Spinal cord (tissue), 10 donors: ENCODE results near the gene PC. TPM values are rescaled to one million over a fixed set of nuclear protein-coding genes. Genes with fewer than 3 reads are reported as not detected.
"Not testable (repeated sequence)": the region's sequence is repeated elsewhere in the genome, so short reads cannot be mapped to it uniquely, and the experiment has no call there.

ENCODE experiments used
- DNase-seq, 6 donors: peaks; one replicate each; pipeline versions ENCODE4 v3.0.0 to v3.0.0-alpha.2; 2013 to 2015; ENCODE audit warnings: low spot score in 6 of 6, low read depth in 4 of 6
- H3K27ac ChIP-seq: one replicate; pipeline ENCODE4 v1.5.1; 2013; ENCODE audit warnings: low read depth, low read length, control low read depth
- H3K27me3 ChIP-seq: one replicate; pipeline ENCODE4 v1.6.1; 2013; ENCODE audit warnings: low read length; ENCODE audit not compliant: control insufficient read depth, insufficient read depth
- H3K36me3 ChIP-seq: one replicate; pipeline ENCODE4 v1.6.1; 2013; ENCODE audit warnings: low read length; ENCODE audit not compliant: control insufficient read depth, insufficient read depth
- H3K4me1 ChIP-seq: one replicate; pipeline ENCODE4 v1.6.1; 2013; ENCODE audit warnings: low read length; ENCODE audit not compliant: control insufficient read depth, insufficient read depth
- H3K4me3 ChIP-seq: one replicate; pipeline ENCODE4 v1.5.1; 2013; ENCODE audit warnings: low read depth, low read length, control low read depth
- H3K9me3 ChIP-seq: one replicate; pipeline ENCODE4 v1.6.1; 2013; ENCODE audit warnings: low read length; ENCODE audit not compliant: control insufficient read depth, insufficient read depth
- WGBS: methylation state at CpG from one replicate; pipeline ENCODE4 v1.1.5; 2013; ENCODE audit warnings: missing lambda C conversion rate; ENCODE audit not compliant: insufficient coverage; 5-methylcytosine and 5-hydroxymethylcytosine counted together
- polyA plus RNA-seq, 2 donors: library from polyadenylated mRNA; unstranded; fragments of 120-200 nt; gene quantifications; one replicate each; pipeline ENCODE4 v1.2.1, GENCODE V29; 2013; ENCODE audit not compliant: insufficient read length in 2 of 2
- total RNA-seq, 2 donors: library from RNA; depleted of rRNA in 1 of 2; stranded (reverse); fragments of 120-200 nt in 1 of 2; fragments of >200 nt in 1 of 2; gene quantifications; one replicate each; pipeline versions ENCODE4 v1.2.3 to v1.2.4, GENCODE V29; 2013 to 2014
- donor health status: healthy.

PC gene
- total and polyA plus RNA-seq, 4 donors = 33.9 to 71.8 (median 54.5) TPM

- Histone ChIP-seq H3K27ac (no peak overlapping the region), H3K4me1 (no peaks in the 10 kb centered on the region), H3K9me3 (no peaks in the 10 kb centered on the region), H3K4me3 (no peak overlapping the region), H3K36me3 (peaks cover 7% of the 10 kb centered on the region), H3K27me3 (no peaks in the 10 kb centered on the region)
- no peak for DNase-seq
- 86% methylated on average over 1 of the region's 4 CpGs for WGBS
Observed at GRCh38 chr11:66823700-66824099, 134.5 kb downstream of the PC start.

DNA sequence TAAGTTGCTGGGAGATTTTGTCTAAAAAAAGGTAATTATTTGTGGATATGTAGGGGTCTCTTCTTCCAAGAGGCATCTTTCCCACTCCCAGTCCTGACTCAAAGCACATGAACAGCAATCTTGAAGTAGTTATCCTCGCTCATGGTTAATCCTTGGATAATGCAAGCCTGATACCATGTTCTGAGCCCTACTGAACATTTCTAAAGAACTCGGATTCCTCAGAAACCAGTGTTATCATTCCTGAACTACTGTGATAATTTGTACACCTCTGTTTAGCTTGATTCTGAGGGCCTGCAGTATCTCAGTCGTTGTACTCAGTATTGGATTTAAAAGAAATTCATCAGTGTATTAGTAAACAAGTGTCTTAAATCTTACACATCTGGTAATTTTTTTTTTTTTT, 137.3 kb downstream of the PC start:
- no peak for DNase-seq
- H3K36me3 ChIP-seq = peaks cover 7% of the 10 kb centered on the region

DNA sequence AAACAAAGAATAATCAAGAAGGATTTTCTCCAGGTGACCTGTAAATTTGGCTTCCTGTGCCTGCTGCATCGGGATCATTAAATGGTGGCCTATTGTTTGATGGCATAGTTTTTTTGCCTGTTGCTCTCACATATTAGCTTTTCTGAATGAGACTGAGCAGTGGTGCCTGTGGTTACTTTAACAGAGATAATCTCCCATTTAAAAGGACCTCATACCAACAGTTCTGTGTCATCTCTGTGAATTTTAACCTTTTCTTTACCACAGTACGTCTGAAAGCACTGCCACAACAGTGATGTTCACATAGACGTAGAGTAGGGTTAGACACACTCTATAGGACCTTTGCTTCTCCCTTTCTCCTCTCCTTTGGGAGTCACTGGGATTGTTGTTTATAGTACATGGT, 137.8 kb downstream of the PC start:
- H3K4me3 ChIP-seq = no peak overlapping the region
- no peak overlapping the region for H3K27ac ChIP-seq
- peaks cover 7% of the 10 kb centered on the region for H3K36me3 ChIP-seq
- no peaks in the 10 kb centered on the region for H3K4me1 ChIP-seq
- no peaks in the 10 kb centered on the region for H3K9me3 ChIP-seq
- no peaks in the 10 kb centered on the region for H3K27me3 ChIP-seq
- no peak for DNase-seq
- WGBS = no CpG with 5 or more reads among the region's 3 CpGs

More for the DNA sequence above, 137.3 kb downstream of the PC start:
- H3K4me3 ChIP-seq = no peak overlapping the region
- 100% methylated on average over 1 of the region's 3 CpGs for WGBS
- H3K4me1 ChIP-seq = no peaks in the 10 kb centered on the region
- H3K27me3 ChIP-seq = no peaks in the 10 kb centered on the region
- no peaks in the 10 kb centered on the region for H3K9me3 ChIP-seq
- no peak overlapping the region for H3K27ac ChIP-seq

DNA sequence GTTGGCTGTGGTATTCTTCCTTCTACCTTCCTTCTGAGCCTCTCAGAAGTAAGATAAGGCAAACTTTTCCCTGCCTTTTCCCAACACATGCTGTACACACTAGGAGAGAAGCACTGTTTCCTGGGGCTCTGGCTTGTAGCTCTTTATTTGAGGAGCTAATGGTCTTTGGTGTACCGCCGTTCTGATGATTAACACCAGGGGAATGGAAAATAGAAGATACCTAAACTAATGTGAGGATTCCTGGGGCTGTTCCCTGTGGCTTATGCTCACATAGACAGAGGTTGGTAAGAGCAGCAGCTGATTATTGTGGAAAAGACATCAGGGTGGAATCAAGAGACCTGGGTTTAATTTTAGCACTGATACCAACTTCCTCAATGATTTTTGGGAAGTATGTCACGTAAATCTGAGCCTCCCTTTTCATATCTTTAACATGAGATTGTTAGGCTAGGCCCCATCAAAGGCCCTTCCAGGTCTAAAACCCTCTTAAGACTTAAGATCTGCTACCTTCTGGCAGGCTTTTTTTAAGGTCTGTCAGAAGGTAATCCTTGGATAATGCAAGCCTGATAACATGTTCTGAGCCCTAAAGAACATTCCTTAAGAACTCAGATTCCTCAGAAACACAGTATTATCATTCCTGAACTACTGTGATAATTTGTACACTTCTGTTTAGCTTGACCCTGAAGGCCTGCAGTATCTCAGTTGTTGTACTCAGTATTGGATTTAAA, 139.8 kb downstream of the PC start:
- Histone ChIP-seq H3K27me3 (no peaks in the 10 kb centered on the region), H3K9me3 (no peaks in the 10 kb centered on the region), H3K4me1 (no peaks in the 10 kb centered on the region), H3K4me3 (no peak overlapping the region), H3K27ac (no peak overlapping the region), H3K36me3 (peaks cover 10% of the 10 kb centered on the region)
- 83% methylated on average over 1 of the region's 3 CpGs for WGBS
- DNase-seq = no peak

DNA sequence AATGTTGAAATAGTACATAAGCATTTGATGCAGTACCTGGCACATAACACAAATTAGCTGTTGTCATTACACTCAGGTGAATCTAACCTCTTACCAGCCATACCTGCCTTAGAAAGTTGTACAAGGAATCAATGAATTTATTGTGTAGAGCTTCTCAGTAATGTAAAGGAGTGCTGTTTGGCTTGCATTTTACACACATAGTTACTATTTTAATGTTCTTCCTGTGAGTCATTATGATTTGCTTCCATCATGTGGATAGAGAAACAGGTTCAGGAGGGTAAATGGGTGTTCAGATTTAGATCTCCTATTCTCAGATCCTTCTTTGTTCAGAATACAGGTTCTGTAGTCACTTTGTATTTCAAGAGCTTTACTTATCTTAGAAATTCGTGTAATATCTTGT, 142.5 kb downstream of the PC start:
- H3K4me1 ChIP-seq = no peaks in the 10 kb centered on the region
- no peaks in the 10 kb centered on the region for H3K9me3 ChIP-seq
- H3K27me3 ChIP-seq = no peaks in the 10 kb centered on the region
- H3K4me3 ChIP-seq = no peak overlapping the region
- WGBS = no CpG with 5 or more reads among the region's 1 CpG
- no peak overlapping the region for H3K27ac ChIP-seq
- peaks cover 7% of the 10 kb centered on the region for H3K36me3 ChIP-seq
- DNase-seq = no peak

DNA sequence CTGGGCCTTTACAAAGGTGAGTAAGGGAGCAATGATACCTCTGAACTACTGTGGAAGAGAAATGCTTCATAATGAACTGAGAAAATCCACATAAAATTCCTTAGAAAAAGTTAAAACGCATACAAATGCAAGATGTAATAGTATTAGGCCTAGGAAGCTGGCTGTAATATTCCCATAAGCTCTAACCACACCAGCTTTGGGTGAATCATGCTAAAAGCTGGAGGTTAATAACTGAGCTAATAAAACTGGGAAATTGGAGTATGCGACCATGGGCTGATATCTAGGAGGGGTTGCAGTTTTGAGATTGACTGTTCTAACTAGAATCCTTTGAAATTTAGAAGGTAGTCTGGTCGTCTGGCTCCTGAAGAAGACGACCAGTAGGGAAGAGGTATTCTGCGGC, 143.5 kb downstream of the PC start:
- DNase-seq = no peak
- Histone ChIP-seq H3K27me3 (no peaks in the 10 kb centered on the region), H3K9me3 (no peaks in the 10 kb centered on the region), H3K4me1 (no peaks in the 10 kb centered on the region), H3K27ac (no peak overlapping the region), H3K36me3 (peaks cover 7% of the 10 kb centered on the region), H3K4me3 (no peak overlapping the region)
- 98% methylated on average over 4 of the region's 5 CpGs for WGBS

GRCh38 chr11:66810576-66811185, 147.5 kb downstream of the PC start:
- no peak overlapping the region for H3K27ac ChIP-seq
- no peak overlapping the region for H3K4me3 ChIP-seq
- DNase-seq = no peak
- H3K4me1 ChIP-seq = no peaks in the 10 kb centered on the region
- H3K36me3 ChIP-seq = peaks cover 9% of the 10 kb centered on the region
- H3K9me3 ChIP-seq = no peaks in the 10 kb centered on the region
- WGBS = no CpG with 5 or more reads among the region's 1 CpG
- no peaks in the 10 kb centered on the region for H3K27me3 ChIP-seq

- no peak for DNase-seq
- no peaks in the 10 kb centered on the region for H3K4me1 ChIP-seq
- H3K27ac ChIP-seq = no peak overlapping the region
- H3K36me3 ChIP-seq = peaks cover 13% of the 10 kb centered on the region
- no peak overlapping the region for H3K4me3 ChIP-seq
- no peaks in the 10 kb centered on the region for H3K9me3 ChIP-seq
- H3K27me3 ChIP-seq = no peaks in the 10 kb centered on the region
- WGBS = 100% methylated on average over 2 of the region's 3 CpGs
Observed at GRCh38 chr11:66809592-66809991, 148.6 kb downstream of the PC start.

DNA sequence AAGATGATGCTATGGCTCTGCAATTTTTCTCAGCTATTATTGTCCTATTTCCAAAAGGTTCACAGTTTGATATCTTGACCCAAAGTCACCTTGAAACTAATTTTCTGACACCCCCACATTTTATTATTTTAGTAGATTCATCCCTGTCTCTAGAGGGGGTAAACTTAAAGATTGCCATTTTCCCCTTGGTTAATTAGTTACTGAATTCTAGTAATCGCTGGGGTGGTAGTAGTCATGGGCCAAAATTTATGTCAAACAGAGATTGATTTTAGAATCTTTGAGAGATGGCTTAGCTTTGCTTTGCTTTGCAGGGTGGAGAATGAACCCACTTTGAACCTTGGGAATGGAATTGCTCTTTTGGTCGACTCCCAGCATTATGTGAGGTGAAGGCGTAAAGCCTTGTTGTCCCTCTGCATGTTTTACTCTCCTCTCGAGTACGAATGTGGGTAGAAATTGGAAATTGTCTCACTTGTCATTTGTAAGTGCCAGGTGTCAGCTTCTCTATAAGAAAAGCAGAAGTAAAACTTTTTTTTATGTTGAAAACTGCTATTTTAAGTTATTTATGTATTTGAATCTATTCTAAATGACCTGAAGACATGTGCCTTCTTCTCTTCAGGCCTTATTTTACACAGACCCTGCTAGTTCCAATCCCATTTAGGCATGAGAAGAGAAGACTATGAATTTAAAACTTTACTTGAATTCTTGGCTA, 157.3 kb downstream of the PC start:
- H3K27me3 ChIP-seq = no peaks in the 10 kb centered on the region
- WGBS = 94% methylated on average over 3 of the region's 5 CpGs

GRCh38 chr11:66799815-66800214, 158.4 kb downstream of the PC start:
- not testable (repeated sequence) for H3K36me3 ChIP-seq, H3K27me3 ChIP-seq, H3K4me3 ChIP-seq, H3K4me1 ChIP-seq, H3K9me3 ChIP-seq, H3K27ac ChIP-seq, DNase-seq

More for the DNA sequence above, 157.3 kb downstream of the PC start:
- DNase-seq = no peak
- Histone ChIP-seq H3K27ac (no peak overlapping the region), H3K36me3 (peaks cover 3% of the 10 kb centered on the region), H3K9me3 (no peaks in the 10 kb centered on the region), H3K4me3 (no peak overlapping the region), H3K4me1 (no peaks in the 10 kb centered on the region)
